Adipose tissue (tissue), 3 donors: Measurements from ENCODE around the gene SCYGR5. TPM values are rescaled to one million over a fixed set of nuclear protein-coding genes. Genes with fewer than 3 reads are reported as not detected.
"Not testable (repeated sequence)": the region's sequence is repeated elsewhere in the genome, so short reads cannot be mapped to it uniquely, and the experiment has no call there.

Experiments
- H3K27ac ChIP-seq: one replicate; pipeline ENCODE4 v1.5.1; 2013; ENCODE audit warnings: low read depth, low read length
- WGBS, 3 donors: extraction: QIAGEN DNeasy Blood & Tissue Kit; methylation state at CpG; one replicate each; pipeline ENCODE4 v1.1.7; 2013; 5-methylcytosine and 5-hydroxymethylcytosine counted together
- polyA plus RNA-seq, 3 donors: library from polyadenylated mRNA; stranded (reverse); fragments of 200-250 nt; gene quantifications; one replicate each; pipeline ENCODE4 v1.2.3, GENCODE V29; 2013
- donor health status: healthy with polysubstance abuse.
- donor health status: Bipolar disorder and iron deficiency.
- donor health status: healthy.

The SCYGR5 gene
- polyA plus RNA-seq, 3 donors: not detected

DNA sequence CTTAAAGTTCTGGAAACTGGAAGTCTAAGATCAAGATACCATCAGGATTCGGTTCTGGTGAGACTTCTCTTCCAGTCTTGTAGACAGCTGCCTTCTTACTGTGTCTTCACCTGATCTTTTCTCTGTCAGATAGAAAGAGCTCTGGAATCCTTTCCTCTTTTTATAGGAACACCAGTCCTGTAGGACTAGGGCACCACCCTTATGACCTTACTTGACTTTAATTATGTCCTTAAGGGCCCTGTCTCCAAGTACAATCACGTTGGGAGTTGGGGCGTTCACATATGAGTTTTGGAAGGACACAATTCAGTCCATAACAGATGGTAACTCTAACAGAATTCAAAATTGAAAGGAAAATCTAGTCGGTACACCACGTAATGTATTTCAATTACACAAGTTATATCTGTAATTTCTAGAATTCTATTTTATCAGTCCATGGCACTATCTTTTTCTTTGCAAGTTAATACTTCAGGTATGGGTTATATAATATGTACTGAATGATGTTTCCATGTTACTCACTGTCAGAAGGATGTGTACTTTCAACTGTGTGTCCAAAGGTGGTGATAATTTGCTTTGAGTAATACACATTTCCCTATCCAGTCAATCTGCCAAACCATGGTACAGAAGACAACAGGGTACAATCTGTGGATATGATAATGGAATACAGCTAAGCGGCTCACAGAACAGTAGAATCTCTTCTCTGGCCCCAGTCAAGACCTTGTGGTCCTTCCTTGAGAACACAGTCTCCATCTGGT, 1.2 kb upstream of the SCYGR5 start:
- 80 to 88% (median 81%) methylated on average over 6 of the region's 6 CpGs for WGBS, 3 donors
- H3K27ac ChIP-seq: no peak overlapping the region

DNA sequence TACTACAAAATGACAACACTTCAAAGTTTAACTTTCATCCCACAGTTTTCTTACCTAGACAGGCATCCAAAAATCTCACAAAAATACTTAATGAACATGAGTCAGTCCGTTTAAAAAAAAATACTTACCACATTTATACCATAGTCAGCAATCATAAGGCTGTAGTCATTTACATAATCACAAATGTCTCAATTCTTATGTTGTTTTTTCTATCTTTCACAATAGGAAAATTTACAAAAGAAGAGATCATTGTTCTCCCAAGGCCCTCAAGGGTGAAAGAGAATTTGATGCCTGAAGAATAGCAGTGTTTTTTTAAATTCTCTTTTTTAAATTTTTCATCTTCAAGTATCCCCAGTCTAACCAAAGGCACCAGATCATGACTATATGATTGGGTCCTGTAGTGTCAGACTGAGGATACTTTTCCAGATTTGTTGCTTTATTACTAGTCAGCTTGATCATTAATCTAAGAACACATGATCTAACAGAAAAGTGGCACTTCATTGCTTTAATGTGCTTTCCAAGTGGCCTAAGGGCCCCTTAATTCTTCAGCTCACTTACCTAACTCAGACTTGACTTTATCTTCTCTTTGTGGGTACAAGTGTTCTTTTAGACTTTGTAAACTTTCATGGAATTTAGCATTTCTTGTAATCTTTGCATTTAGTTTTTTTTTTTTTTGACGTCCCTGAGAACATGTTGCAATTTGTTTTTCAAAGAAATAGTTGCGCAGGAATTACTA, 4.7 kb downstream of the SCYGR5 start:
- no peak overlapping the region for H3K27ac ChIP-seq
- WGBS, 3 donors: 64 to 72% (median 65%) methylated on average over 3 of the region's 3 CpGs

DNA sequence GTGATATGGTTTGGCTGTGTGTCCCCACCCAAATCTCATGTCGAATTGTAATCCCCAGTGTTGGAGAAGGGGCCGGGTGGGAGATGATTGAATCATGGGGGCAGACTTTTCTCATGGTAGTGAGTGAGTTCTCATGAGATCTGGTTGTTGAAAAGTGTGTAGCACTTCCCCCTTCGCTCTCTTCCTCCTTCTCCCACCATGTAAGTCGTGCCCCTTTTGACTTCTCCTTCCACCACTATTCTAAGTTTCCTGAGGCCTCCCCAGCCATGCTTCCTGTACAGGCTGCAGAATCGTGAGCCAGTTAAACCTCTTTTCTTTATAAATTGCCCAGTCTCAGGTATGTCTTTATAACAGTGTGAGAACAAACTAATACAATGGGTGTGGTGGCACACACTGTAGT, 7.0 kb downstream of the SCYGR5 start:
- 64 to 88% (median 67%) methylated on average over 5 of the region's 5 CpGs for WGBS, 3 donors
- H3K27ac ChIP-seq: not testable (repeated sequence)

DNA sequence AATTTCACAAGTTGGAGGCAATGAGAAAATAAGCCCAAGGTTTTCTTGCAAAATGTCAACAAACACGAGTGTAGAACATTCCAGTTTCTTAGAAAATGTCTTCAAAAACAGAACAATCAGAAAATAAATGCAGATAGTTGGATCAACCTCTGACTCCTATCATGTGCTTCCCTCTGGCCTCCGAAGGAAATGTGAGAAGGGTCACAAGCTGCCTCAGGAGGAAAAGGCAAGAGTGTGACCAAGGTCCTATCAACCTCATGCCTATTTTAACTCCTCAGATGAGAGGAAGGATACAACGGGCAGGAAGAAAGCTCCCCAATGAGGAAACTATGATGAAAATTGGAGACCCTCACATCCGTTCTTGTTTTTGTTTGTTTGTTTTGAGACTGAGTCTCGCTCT, 7.9 kb downstream of the SCYGR5 start:
- no peak overlapping the region for H3K27ac ChIP-seq
- 56 to 64% (median 63%) methylated on average over 5 of the region's 5 CpGs for WGBS, 3 donors

DNA sequence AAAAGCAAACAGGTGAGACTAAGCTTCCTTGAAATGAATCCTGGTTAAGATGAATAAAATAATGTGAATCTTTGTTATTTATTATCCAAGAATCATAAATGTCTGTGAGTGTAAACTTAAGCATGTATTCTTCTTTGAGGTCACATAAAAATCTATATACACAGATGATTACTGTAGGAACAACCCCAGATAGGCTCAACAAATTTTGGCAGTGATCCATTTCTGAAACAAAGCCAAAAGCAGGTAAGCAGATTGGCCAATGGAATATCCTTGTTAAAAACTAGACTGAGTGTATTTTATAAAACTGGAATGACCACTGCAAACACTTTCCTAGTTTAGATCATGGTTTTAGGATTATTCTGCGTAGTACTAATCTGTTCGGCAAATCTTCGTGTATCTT, 11.3 kb downstream of the SCYGR5 start:
- H3K27ac ChIP-seq: no peak overlapping the region
- WGBS, 3 donors: 71 to 93% (median 89%) methylated on average over 3 of the region's 3 CpGs

DNA sequence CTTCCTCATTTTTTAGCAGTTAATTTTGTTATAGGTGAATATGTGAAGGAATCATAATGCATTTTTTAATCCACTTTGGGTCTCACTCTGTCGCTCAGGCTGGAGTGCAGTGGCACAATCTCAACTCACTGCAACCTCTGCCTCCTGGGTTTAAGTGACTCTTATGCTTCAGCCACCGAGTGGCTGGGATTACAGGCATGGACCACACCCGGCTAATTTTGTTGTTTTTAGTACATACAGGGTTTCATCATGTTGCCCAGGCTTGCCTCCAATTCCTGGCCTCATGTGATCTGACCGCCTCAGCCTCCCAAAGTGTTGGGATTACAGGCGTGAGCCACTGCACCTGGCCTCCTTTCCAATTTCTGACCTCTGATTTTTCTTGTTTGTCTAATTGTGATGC, 17.7 kb downstream of the SCYGR5 start:
- H3K27ac ChIP-seq: no peak overlapping the region
- 67 to 77% (median 75%) methylated on average over 5 of the region's 5 CpGs for WGBS, 3 donors

DNA sequence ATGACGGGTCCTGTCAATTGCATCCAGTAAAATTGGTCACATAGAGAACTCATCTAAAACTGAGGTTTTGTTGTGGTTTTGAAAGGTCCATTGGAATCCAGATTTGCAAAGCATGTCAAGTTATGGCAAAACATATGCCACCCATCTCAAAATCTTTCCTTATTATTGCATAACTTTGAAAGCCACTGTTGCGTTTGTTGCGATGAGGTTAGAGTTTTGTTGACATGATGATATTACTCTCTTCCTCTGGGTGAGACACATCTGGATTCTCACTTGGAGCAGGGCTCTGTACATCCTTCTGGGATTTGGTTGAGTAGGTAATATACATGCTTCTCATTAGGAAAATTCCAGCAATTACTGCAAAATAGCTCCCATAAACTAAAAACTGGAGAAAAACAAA, 20.6 kb downstream of the SCYGR5 start:
- H3K27ac ChIP-seq: no peak overlapping the region
- 81 to 89% (median 82%) methylated on average over 3 of the region's 3 CpGs for WGBS, 3 donors

DNA sequence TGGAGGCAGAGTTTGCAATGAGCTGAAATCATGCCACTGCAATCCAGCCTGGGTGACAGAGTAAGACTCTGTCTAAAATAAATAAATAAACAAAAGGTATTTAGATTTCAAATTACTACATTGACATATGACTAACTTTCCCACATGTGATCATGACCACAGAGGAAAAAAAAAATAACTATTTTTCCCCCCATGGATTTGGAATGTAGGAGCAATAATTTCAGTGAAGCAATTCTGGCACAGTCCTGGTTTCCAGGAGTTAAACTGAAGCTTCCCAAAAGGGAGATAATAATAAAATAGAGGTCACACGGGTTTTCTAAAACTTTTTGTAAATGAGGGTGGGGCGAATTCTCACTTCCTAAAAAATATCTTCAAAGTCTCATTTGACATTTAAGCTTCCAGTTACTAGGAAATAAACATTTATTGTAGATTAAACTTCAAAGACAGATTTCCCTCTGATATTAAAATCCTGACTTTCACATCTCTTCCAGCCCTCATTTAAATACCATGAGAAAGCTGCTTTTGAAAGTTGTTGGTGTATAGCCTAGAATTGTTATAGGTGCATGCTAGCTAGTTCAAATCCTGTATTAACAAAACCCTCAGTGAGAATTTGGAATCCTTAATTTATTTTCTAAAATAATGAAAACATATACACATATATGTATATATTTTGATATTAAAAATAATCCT, 30.5 kb downstream of the SCYGR5 start:
- no peak overlapping the region for H3K27ac ChIP-seq
- WGBS, 3 donors: 34 to 44% (median 42%) methylated on average over 2 of the region's 2 CpGs

DNA sequence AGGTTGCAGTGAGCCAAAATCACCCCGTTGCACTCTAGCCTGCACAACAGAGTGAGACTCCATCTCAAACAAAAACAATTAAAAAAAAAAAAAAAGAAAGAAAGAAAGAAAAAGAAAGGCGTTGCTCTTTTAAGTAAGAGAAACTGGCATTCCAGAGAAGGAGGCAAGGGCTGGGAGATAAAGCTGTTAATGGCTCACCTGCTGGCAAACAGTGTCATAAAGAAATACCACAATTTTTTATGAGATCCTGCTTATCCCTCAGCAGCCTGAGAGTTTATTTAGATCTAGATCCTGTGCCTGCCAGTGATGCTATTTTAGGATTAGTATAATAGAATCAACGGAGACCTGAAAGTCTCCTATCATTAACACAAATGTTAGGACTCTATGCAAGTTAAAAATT, 35.0 kb downstream of the SCYGR5 start:
- H3K27ac ChIP-seq: no peak overlapping the region
- 44 to 82% (median 80%) methylated on average over 3 of the region's 3 CpGs for WGBS, 3 donors

DNA sequence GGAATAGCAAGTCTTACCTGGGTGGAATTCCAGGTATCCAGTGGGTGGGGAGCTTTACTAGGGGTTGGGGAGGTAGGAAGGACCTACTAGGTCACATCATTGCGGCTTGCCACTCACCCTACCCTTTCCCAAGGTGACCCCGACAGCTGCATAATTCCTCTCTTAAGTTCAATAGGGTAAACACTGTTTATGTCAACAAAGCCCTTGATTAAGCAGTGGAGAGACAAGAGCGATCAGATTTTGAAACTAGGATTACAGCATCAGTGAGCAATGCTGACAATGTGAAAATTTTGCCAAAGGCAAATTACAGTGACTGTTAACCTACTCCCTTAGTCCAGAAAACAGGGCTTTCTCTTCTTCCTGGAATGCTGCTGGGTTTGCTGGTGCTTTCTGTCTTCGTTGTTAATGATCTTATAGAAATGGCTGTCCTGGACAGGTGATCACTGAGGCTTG, 36.7 kb downstream of the SCYGR5 start:
- WGBS, 3 donors: 15 to 60% (median 39%) methylated on average over 4 of the region's 4 CpGs
- no peak overlapping the region for H3K27ac ChIP-seq

DNA sequence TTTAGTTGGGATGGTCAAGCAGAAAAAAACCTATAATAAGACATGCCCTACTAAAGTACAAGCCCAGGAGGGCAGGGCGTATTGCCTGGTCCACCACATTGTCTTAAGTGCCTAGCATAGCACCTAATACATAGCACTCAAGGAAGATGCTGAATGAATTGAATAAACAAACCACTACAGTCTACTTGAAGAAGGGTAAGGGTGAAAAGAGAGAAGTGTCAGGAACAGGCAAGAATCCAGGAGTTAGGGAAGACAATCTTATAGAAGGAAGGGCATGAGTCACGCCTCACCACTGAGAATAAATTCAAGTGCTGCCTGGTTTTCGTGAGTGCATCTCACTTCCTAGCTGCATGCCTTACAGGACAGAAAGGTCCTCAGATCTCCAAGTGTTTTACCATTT, 37.4 kb downstream of the SCYGR5 start:
- H3K27ac ChIP-seq: no peak overlapping the region
- 63 to 73% (median 69%) methylated on average over 3 of the region's 3 CpGs for WGBS, 3 donors

DNA sequence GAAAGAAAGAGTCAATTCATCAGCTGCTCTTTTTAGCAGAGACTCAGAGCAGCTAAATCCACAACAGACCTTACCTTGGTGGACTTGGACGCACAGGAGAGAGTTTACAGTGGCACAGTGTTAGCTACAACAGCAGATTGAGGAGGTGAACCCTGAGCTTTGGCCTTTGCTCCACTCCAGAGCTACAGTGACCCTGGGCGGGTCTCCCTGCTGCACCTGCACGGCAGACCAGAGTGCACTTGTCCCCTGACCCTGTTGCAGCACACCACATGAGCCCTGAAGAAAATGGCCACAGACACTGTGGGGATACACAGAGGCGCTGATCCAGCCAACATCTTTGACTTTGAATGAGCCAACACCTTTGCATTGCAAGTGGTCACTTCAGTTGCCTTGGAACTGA, 40.3 kb downstream of the SCYGR5 start:
- H3K27ac ChIP-seq: no peak overlapping the region
- WGBS, 3 donors: 71 to 83% (median 78%) methylated on average over 4 of the region's 4 CpGs

DNA sequence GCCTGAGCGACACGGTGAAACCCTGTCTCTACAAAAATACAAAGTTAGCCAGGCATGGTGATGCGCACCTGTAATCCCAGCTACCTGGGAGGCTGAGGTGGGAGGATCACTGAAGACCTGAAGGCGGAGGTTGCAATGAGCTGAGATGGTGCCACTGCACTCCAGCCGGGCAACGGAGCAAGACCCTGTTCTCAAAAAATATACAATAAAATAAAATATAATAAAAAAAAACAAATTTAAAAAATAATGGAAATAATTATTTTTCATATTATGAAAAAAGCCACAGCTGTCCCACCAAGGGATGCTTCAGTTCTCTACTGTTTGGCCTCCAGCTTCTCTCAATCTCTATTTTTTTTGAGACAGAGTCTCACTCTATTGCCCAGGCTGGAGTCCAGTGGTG, 40.8 kb downstream of the SCYGR5 start:
- H3K27ac ChIP-seq: no peak overlapping the region
- WGBS, 3 donors: 81 to 92% (median 87%) methylated on average over 6 of the region's 6 CpGs

DNA sequence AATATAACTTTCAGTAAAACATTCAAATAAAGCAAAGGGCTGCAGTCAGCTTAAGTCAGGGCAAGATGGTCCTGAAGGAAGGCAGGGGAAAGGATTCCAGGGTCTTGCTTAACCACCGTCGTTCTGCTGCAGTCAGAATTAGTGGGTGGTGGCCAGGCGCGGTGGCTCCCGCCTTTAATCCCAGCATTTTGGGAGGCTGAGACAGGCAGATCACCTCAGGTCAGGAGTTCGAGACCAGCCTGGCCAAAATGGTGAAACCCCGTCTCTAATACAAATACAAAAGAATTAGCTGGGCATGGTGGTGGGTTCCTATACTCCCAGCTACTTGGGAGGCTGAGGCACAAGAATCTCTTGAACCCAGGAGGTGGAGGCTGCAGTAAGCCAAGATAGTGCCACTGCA, 44.4 kb downstream of the SCYGR5 start:
- 83 to 91% (median 90%) methylated on average over 7 of the region's 7 CpGs for WGBS, 3 donors
- no peak overlapping the region for H3K27ac ChIP-seq

DNA sequence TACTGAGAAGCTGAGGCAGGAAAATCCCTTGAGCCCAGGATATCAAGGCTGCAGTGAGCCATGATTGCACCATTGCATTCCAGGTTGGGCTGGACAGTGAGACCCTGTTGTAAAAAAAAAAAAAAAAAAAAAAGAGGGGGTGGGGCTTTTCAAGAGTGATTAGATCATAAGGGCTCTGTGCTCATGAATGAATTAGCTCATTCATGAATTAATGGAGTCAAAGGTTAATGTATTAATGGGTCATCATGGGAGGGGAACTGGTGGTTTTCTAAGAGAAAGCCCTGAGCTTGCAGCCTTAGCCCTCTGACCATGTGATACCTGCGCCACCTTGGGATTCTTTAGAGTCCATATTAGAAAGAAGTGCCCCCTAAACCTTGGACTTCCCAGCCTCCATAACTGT, 46.7 kb downstream of the SCYGR5 start:
- 48 to 98% (median 85%) methylated on average over 1 of the region's 1 CpG for WGBS, 3 donors
- H3K27ac ChIP-seq: no peak overlapping the region

DNA sequence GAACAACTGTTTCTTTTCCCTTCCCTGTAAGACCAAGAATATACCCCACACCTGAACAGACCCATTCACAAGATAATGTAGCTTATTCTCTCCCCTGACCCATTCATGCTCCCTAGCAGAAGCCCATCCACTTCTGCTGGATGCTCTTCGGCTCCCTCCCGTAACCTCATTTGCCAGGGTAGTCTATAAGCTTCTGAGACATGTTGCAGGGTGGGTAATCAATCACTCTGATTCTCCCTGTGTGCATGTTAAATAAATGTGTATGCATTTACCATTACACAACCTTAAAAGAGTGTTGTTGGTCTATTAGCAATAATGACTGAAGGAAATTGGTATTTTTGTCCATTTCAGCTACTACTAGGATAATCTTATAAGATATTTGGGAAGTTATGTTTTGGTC, 49.9 kb downstream of the SCYGR5 start:
- 83 to 96% (median 88%) methylated on average over 2 of the region's 2 CpGs for WGBS, 3 donors
- no peak overlapping the region for H3K27ac ChIP-seq
